CD4-positive, alpha-beta T cell treated with Interleukin-4 for 1 hour (primary cell): Measurements from ENCODE around the gene RNU5D-1.

Experiments
- DNase-seq, 2 donors: peaks; one replicate each; pipeline ENCODE4 v3.0.0-alpha.2; 2020 to 2022

The RNU5D-1 gene

DNA sequence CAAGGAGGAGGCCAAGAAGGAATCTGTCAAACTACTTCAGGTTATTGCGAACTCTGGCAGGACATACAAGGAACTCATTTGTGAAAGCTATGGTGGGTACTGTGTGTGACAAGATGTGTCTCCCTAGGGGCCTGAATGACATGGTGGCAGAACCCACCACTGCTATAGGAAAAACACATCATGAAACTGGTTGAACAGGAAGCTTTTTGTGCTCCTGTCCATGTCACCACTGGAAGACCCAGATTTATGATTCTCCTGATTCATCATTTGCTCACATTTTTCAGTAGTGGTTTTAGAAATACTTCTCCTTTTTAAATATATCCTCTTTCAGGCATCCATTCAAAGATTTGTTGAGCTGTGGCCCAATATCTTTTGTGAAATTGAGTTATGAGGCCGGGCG lies 32.8 kb downstream of the RNU5D-1 start:
- no peak for DNase-seq

DNA sequence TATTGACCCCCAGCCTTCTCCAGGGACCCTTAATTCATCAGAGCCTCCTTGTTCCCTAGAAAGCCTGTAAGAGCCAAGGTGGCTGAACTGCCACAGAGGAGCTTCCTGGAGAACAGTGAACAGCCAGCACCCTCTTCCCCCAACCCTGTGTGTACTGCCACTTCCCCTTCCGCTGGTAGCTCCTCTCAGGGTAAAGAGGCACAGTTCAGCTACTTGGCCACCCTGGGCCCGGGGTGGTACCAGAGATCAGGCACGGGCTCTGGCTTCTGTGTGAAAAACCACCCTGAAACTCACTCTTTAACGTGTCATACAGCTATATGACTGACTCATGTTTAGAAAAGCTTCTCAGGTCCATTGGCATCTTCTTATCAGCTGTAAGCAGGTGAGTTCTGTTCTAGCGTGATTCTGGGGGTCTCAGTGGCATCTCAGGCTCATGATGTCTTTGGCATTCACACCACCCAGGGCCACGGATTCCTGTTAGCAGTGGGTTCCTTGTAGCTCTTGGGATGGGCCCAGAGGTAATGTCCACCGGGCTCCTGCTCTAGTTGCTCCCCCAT lies 34.1 kb downstream of the RNU5D-1 start:
- peak; percentile 35 to 46 for DNase-seq

DNA sequence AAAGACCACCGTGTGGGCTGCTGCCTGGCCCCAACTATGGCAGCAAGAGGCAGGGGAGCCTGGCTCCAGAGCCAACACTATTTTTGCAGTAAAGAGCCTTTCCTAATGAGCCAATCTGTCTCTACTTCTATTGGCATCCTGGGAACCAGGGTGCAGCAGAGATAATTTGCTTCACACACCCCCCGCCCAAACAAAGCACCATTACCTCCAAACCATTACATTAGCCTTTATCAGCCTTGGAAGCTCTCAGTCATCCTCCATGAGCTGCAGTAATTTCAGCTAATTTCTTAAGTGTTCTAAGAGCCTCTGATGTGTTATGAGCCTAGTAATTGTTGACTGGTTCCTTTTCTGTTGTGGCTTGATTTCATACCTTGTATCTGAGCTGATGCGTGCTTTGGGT lies 34.9 kb downstream of the RNU5D-1 start:
- DNase-seq: no peak

- no peak for DNase-seq
Observed at GRCh38 chr1:44695671-44696070, 35.3 kb downstream of the RNU5D-1 start.

GRCh38 chr1:44694863-44695478 lies 36.0 kb downstream of the RNU5D-1 start:
- no peak for DNase-seq

- DNase-seq: no peak
Observed at GRCh38 chr1:44693900-44694299, 37.1 kb downstream of the RNU5D-1 start.

DNA sequence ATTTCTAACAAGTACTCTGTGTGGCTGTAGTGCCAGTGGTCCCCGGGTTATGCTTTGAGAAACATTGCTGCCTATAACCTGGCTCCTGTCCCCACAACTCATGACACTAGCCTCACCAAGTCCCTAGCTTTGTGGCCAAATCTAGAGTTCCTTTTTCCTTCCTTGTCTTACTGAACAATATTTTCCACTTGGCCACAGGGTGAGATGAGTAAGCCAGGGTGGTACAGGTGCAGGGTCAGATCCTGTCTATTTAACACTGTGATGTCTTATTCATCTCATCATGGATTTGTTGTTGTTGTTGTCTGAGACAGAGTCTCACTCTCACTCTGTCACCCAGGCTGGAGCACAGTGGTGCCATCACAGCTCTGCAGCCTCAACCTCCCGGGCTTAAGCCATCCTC lies 37.8 kb downstream of the RNU5D-1 start:
- no peak for DNase-seq

DNA sequence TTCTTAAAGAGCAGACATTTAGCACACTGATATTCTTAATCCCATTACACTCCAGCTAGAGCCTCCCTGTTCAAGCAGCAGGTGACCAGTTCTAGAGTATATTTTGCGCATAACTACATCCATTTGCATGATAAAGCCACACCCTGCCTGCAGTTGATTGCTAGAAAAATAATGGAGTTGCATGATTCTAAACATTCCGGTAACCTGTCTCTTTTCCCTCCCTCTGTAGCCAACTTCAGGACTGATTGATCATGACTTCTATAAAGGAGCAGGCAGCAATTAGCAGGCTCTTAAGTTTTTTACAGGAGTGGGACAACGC lies 41.6 kb downstream of the RNU5D-1 start:
- DNase-seq: no peak

GRCh38 chr1:44688760-44689446 lies 42.1 kb downstream of the RNU5D-1 start:
- DNase-seq: no peak

DNA sequence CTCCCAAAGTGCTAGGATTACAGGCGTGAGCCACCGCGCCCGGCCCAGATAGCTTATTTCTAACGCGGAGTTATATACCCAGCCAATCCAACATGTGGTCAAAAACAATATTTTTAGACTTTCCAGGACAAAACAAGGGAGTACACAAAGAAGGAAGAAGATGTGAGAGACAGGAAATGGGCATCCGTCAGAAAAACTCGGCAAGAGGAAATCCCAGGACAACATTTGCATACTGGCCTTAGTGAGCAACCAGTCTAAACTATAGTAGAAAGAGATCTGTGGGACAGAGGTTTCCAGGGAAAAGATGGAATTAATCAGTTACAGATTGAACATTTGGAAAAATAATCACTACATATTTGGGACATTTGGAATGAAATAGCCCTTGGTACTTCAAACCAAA lies 45.1 kb downstream of the RNU5D-1 start:
- no peak for DNase-seq

- DNase-seq: no peak
Observed at GRCh38 chr1:44685218-44685617, 45.8 kb downstream of the RNU5D-1 start.

- no peak for DNase-seq
Observed at GRCh38 chr1:44684525-44684924, 46.4 kb downstream of the RNU5D-1 start.

- no peak for DNase-seq
Observed at GRCh38 chr1:44682883-44683265, 48.1 kb downstream of the RNU5D-1 start.

GRCh38 chr1:44681905-44682882 lies 48.8 kb downstream of the RNU5D-1 start:
- DNase-seq: no peak
